B cell (primary cell): Measurements from ENCODE around the gene PRLH. TPM values are rescaled to one million over a fixed set of nuclear protein-coding genes. Genes with fewer than 3 reads are reported as not detected.

Experiments
- ATAC-seq: fragments of 200-7000 bp; cut with Tn5 transposase; one replicate; pipeline ENCODE4 v1.10.0; 2021; ENCODE audit warnings: low read depth, mild to moderate bottlenecking, moderate number of reproducible peaks, moderate library complexity
- CTCF ChIA-PET: fragments of 350-600 bp; sonication (Branson Sonifier 250); formaldehyde crosslinking; loops from one replicate; lab custom pipeline; 2021; ENCODE audit warnings: antibody characterized with exemption, inconsistent platforms; lab: Charles Lee
- POLR2A ChIA-PET: fragments of 350-600 bp; sonication (Branson Sonifier 250); formaldehyde crosslinking; loops from one replicate; lab custom pipeline; 2021; ENCODE audit warnings: antibody characterized with exemption; lab: Charles Lee
- DNase-seq: peaks from one replicate; pipeline ENCODE4 v3.0.0; 2013
- H2AFZ ChIP-seq: 2 replicates; pipeline ENCODE4 v1.6.1; 2012; ENCODE audit warnings: mild to moderate bottlenecking, low read depth, low read length; ENCODE audit not compliant: insufficient read depth, poor library complexity, severe bottlenecking
- H3K27ac ChIP-seq, 2 donors: 1 replicate in 1 of 2; 2 replicates in 1 of 2; pipeline ENCODE4 v1.5.1; 2012 to 2013; ENCODE audit warnings: low read length in 2 of 2, mild to moderate bottlenecking in 2 of 2, moderate library complexity in 1 of 2
- H3K27me3 ChIP-seq, 4 experiments: fragments of 200-600 bp in 1 of 4; sonication (generic) in 1 of 4; replicated peaks in 1 of 4; 1 replicate in 2 of 4; 2 replicates in 2 of 4; pipeline versions ENCODE4 v1.6.1 to v1.7.0; 2013 to 2016; ENCODE audit warnings: low read length in 3 of 4, mild to moderate bottlenecking in 2 of 4, mixed read lengths in 1 of 4, moderate library complexity in 1 of 4; ENCODE audit not compliant: insufficient read depth in 4 of 4, control insufficient read depth in 3 of 4; ENCODE audit errors: control extremely low read depth in 1 of 4
- H3K36me3 ChIP-seq, 2 experiments: replicated peaks in 1 of 2; 1 replicate in 1 of 2; 2 replicates in 1 of 2; pipeline versions ENCODE4 v1.6.1 to v1.7.1; 2013; ENCODE audit warnings: low read length in 1 of 2; ENCODE audit not compliant: insufficient read depth in 2 of 2, control insufficient read depth in 1 of 2; ENCODE audit errors: control extremely low read depth in 1 of 2, extremely low read depth in 1 of 2
- H3K4me1 ChIP-seq, 2 donors: fragments of 200-600 bp in 1 of 2; sonication (generic) in 1 of 2; 1 replicate in 1 of 2; 2 replicates in 1 of 2; pipeline versions ENCODE4 v1.5.1 to v1.6.1; 2013 to 2017; ENCODE audit warnings: low read length in 2 of 2; ENCODE audit not compliant: control insufficient read depth in 2 of 2, insufficient read depth in 2 of 2
- H3K4me2 ChIP-seq: replicated peaks from 2 replicates; pipeline ENCODE3; 2012; ENCODE audit warnings: mild to moderate bottlenecking, low read depth, low read length; ENCODE audit not compliant: poor library complexity, severe bottlenecking
- H3K4me3 ChIP-seq, 5 experiments: fragments of 200-600 bp in 1 of 5; sonication (generic) in 1 of 5; 1 replicate in 3 of 5; 2 replicates in 2 of 5; pipeline versions ENCODE4 v1.5.1 to v1.7.0; 2011 to 2016; ENCODE audit warnings: low read length in 4 of 5, mild to moderate bottlenecking in 4 of 5, low read depth in 2 of 5, control low read depth in 1 of 5, moderate library complexity in 1 of 5; ENCODE audit not compliant: insufficient read depth in 1 of 5; ENCODE audit errors: control extremely low read depth in 1 of 5, extremely low read depth in 1 of 5
- H3K79me2 ChIP-seq: fragments of 200-600 bp; sonication (generic); one replicate; pipeline ENCODE4 v1.6.0; 2016; ENCODE audit warnings: low read length; ENCODE audit not compliant: control insufficient read depth, insufficient read depth
- H3K9ac ChIP-seq: fragments of 200-600 bp; sonication (generic); 2 replicates; pipeline ENCODE4 v1.6.1; 2017; ENCODE audit warnings: mild to moderate bottlenecking, low read length, moderate library complexity
- H3K9me3 ChIP-seq, 3 donors: one replicate each; pipeline versions ENCODE4 v1.6.1 to v1.7.1; 2013; ENCODE audit warnings: low read length in 2 of 3; ENCODE audit not compliant: control insufficient read depth in 2 of 3, insufficient read depth in 1 of 3; ENCODE audit errors: control extremely low read depth in 1 of 3
- H4K20me1 ChIP-seq: 2 replicates; pipeline ENCODE4 v1.6.0; 2012; ENCODE audit warnings: mild to moderate bottlenecking, low read length; ENCODE audit not compliant: insufficient read depth, control insufficient read depth, poor library complexity, severe bottlenecking
- H3K27ac Mint-ChIP-seq: one replicate; pipeline ENCODE4 v1.8.0; 2021; ENCODE audit warnings: mixed read lengths
- H3K27me3 Mint-ChIP-seq: one replicate; pipeline ENCODE4 v1.8.0; 2021; ENCODE audit warnings: mixed read lengths
- H3K4me1 Mint-ChIP-seq: one replicate; pipeline ENCODE4 v1.8.0; 2021; ENCODE audit warnings: mixed read lengths
- H3K4me3 Mint-ChIP-seq: one replicate; pipeline ENCODE4 v1.8.0; 2021; ENCODE audit warnings: mixed read lengths
- H3K9me3 Mint-ChIP-seq: one replicate; pipeline ENCODE4 v1.8.0; 2022; ENCODE audit warnings: mixed read lengths; ENCODE audit not compliant: insufficient read depth
- CTCF ChIP-seq: fragments of 200-600 bp; IDR thresholded peaks from one replicate; pipeline ENCODE4 v1.8.0; 2022; ENCODE audit warnings: antibody characterized with exemption, mild to moderate bottlenecking
- EZH2 ChIP-seq: IDR thresholded peaks from 2 replicates; pipeline ENCODE4 v1.6.1; 2012; ENCODE audit warnings: borderline replicate concordance, low read depth, mild to moderate bottlenecking, moderate library complexity, low read length; ENCODE audit not compliant: insufficient read depth, poor library complexity, severe bottlenecking
- WGBS: methylation state at CpG from one replicate; pipeline ENCODE4 v1.1.5; 2013; ENCODE audit warnings: missing lambda C conversion rate; ENCODE audit not compliant: insufficient coverage; 5-methylcytosine and 5-hydroxymethylcytosine counted together
- intact Hi-C: fragments of 100-400 bp; cut with micrococcal nuclease; formaldehyde crosslinking; loops from one replicate; pipeline ENCODE4 v1.10.0; 2022
- polyA plus RNA-seq: library from polyadenylated mRNA; depleted of rRNA; stranded (reverse); fragments of >200 nt; gene quantifications from 2 replicates; pipeline ENCODE4 v1.2.3, GENCODE V29; 2012
- total RNA-seq, 2 donors: library from RNA; stranded (reverse); fragments of 120-200 nt in 1 of 2; gene quantifications; 1 replicate in 1 of 2; 2 replicates in 1 of 2; pipeline versions ENCODE4 v1.2.3 to v1.2.4, GENCODE V29; 2013 to 2022

The PRLH gene
- total and polyA plus RNA-seq, 2 donors (not counting 1 experiment from before 2014, with no cell fraction given) = not detected

DNA sequence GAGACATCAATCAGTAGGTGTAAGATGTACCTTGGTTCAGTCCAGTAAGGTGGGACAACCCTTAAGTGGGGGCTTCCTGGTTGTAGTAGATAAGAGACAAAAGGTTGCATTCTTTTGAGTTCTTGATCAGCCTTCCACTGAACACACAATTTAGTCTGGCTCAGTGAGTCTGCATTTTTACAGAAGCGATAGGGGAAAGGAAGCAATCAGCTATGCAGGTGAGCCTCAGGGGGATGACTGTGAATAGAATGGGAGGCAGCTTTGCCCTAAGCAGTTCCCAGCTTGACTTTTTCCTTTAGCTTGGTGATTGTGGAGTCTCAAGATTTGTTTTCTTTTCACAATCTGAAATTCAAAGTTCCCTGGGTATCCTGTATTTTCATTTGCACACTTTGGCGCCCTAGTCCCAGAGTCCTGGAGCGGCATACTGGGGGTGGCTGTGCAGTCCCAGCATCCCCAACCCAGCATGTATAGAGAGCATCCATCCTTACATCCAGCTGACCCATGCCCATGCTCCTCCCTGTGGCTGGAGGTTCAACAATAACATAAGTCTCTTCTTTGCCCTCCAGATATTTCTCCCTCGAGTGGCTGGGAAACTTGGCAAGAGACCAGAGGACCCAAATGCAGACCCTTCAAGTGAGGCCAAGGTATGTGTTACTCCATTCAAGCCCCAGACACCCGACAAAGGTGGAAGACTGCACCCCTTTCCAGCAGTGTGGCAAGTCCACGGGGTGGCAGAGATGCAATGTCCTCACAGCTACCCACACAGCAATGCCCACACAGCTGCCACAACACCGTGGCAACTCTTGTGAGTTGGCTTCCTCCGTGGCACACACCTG, 20.1 kb upstream of the PRLH start:
- Histone ChIP-seq H3K36me3 (no peaks in the 10 kb centered on the region), H3K4me2 (no peak overlapping the region), H4K20me1 (no peaks in the 10 kb centered on the region), H3K79me2 (no peaks in the 10 kb centered on the region), H3K9ac (no peak overlapping the region), H3K4me1 (no peaks in the 10 kb centered on the region), H2AFZ (no peak overlapping the region), H3K27ac (no peak overlapping the region), H3K27me3 (no peaks in the 10 kb centered on the region), H3K4me3 (no peak overlapping the region), H3K9me3 (no peaks in the 10 kb centered on the region)
- ATAC-seq (no peak), DNase-seq (no peak)
- 75% methylated on average over 5 of the region's 8 CpGs for WGBS
- TF ChIP-seq CTCF (no peak), EZH2 (no peak)
- POLR2A ChIA-PET = no interaction called here
- Mint-ChIP-seq H3K27ac (no peak overlapping the region), H3K9me3 (no peaks in the 10 kb centered on the region), H3K4me3 (no peak overlapping the region), H3K4me1 (no peaks in the 10 kb centered on the region), H3K27me3 (peaks cover 7% of the 10 kb centered on the region)
- intact Hi-C loops = no loop called here
- CTCF ChIA-PET = interaction anchor here (1.1 kb wide), 1 partner anchor 34 kb away, joined by 3 read pairs; no protein-coding TSS in a partner anchor

DNA sequence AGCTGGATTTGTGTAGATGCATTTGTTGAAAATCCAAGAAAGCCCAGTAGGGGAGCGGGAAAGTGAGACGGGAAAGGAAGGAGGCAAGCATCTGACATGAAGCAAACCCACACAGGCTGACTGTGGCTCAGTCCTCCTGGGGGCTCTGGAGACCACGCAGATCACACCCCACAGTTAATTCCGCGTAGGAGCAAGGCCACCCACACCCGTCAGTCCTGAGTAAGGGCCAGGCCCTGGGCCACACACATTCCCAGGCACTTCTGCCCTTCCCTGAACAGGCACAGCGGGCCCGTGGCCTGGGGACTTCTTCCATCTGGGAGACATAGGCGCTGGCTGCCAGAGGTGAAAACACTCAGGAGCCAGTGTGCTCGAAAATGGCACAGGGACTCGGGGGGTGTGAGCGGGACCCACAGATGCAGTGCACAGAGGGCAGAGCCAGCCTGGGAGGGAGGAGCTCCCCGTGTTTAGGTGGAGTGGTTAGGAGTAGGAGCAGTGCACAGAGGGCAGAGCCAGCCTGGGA, 19.4 kb upstream of the PRLH start:
- Mint-ChIP-seq H3K4me1 (no peaks in the 10 kb centered on the region), H3K4me3 (no peak overlapping the region), H3K27ac (no peak overlapping the region), H3K27me3 (peaks cover 7% of the 10 kb centered on the region), H3K9me3 (no peaks in the 10 kb centered on the region)
- H4K20me1 ChIP-seq = no peaks in the 10 kb centered on the region
- ATAC-seq (no peak), DNase-seq (no peak)
- no peak overlapping the region for H3K27ac ChIP-seq
- POLR2A ChIA-PET = no interaction called here
- 95% methylated on average over 7 of the region's 13 CpGs for WGBS
- intact Hi-C loops = no loop called here
- no peak overlapping the region for H3K4me3 ChIP-seq
- TF ChIP-seq CTCF (no peak), EZH2 (no peak)
- no peaks in the 10 kb centered on the region for H3K9me3 ChIP-seq
- CTCF ChIA-PET = no interaction called here
- no peak overlapping the region for H3K4me2 ChIP-seq
- no peaks in the 10 kb centered on the region for H3K79me2 ChIP-seq
- no peak overlapping the region for H2AFZ ChIP-seq
- H3K9ac ChIP-seq = no peak overlapping the region
- no peaks in the 10 kb centered on the region for H3K27me3 ChIP-seq
- H3K36me3 ChIP-seq = no peaks in the 10 kb centered on the region
- H3K4me1 ChIP-seq = no peaks in the 10 kb centered on the region
